Measurements from ENCODE around the gene NOP53. TPM values are rescaled to one million over a fixed set of nuclear protein-coding genes. Genes with fewer than 3 reads are reported as not detected.

Gene NOP53
- total and polyA plus RNA-seq, 7 donors, result 96.3 to 268 (median 166) TPM

DNA sequence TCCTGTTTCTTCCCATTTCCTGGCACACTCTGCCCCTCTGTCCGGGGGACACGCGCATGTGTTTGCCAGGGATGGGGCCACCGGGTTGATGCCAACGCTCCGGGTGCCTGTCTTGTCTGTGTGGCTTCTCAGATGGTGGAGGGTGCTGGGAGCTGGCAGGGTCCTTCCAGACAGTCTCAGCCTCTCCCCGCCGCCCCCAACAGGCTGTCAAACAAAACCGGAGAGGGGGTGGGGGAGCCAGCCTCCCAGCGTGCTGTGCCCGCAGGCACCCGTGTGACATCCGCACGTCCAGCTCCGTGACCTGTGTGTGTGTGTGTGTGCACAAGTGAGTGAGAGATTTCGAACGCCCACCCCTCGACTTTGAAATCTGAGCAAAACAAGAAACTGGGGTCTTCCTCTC, 42.7 kb upstream of the NOP53 start:
- Histone ChIP-seq H3K27ac (no peak overlapping the region), H3K4me3 (no peak overlapping the region), H3K4me1 (no peaks in the 10 kb centered on the region), H3K27me3 (ENCODE audit: insufficient read depth in 3 of 3, low read length in 2 of 3) (no peaks in the 10 kb centered on the region), H3K36me3 (ENCODE audit: insufficient read depth in 1 of 2, low read depth in 1 of 2) (peaks cover 0 to 58% of the 10 kb centered on the region in 2 donors), H3K9me3 (no peaks in the 10 kb centered on the region)
- 75 to 85% (median 79%) methylated on average over 18 of the region's 18 CpGs for WGBS, 3 donors
- TF ChIP-seq, protein P1, sequence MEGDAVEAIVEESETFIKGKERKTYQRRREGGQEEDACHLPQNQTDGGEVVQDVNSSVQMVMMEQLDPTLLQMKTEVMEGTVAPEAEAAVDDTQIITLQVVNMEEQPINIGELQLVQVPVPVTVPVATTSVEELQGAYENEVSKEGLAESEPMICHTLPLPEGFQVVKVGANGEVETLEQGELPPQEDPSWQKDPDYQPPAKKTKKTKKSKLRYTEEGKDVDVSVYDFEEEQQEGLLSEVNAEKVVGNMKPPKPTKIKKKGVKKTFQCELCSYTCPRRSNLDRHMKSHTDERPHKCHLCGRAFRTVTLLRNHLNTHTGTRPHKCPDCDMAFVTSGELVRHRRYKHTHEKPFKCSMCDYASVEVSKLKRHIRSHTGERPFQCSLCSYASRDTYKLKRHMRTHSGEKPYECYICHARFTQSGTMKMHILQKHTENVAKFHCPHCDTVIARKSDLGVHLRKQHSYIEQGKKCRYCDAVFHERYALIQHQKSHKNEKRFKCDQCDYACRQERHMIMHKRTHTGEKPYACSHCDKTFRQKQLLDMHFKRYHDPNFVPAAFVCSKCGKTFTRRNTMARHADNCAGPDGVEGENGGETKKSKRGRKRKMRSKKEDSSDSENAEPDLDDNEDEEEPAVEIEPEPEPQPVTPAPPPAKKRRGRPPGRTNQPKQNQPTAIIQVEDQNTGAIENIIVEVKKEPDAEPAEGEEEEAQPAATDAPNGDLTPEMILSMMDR (IDR thresholded peaks at IDR 0.05), result no peak
- no peak for ATAC-seq
- intact Hi-C loops (cut with DNase I), result loop anchor here in 1 of 2 donors (10.0 kb wide), 1 partner anchor 188 kb away; the partner anchor contains the start of gene NAPA
- no peak for DNase-seq

DNA sequence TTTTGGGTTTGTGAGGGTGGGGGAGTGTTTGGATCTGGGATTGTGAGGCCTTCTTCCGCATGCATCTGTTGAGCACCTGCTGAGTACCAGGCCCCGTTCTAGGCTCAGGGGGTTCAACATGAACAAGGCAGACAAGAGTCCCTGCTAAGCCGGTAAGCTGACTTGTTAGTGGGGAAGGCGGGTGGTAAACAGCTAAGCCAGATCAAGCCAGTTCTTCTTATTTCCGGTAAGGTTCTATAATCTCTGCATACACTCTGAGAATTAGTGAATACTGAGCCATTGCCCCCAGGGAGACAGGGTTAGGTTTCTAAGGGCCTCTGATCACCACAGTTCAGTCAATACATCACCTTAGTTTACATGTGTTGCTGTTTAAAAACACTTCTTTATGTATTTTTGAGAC, 42.0 kb upstream of the NOP53 start:
- 85 to 90% (median 90%) methylated on average over 5 of the region's 5 CpGs for WGBS, 3 donors
- TF ChIP-seq, protein P1 (IDR thresholded peaks at IDR 0.05), result no peak
- Histone ChIP-seq H3K27me3 (ENCODE audit: insufficient read depth in 3 of 3, low read length in 2 of 3) (no peaks in the 10 kb centered on the region), H3K27ac (no peak overlapping the region), H3K4me3 (no peak overlapping the region), H3K36me3 (ENCODE audit: insufficient read depth in 1 of 2, low read depth in 1 of 2) (peaks cover 0 to 58% of the 10 kb centered on the region in 2 donors), H3K9me3 (no peaks in the 10 kb centered on the region), H3K4me1 (no peaks in the 10 kb centered on the region)
- intact Hi-C loops (cut with DNase I), result loop anchor here in 1 of 2 donors (10.0 kb wide), 1 partner anchor 188 kb away; the partner anchor contains the start of gene NAPA
- no peak for DNase-seq
- no peak for ATAC-seq

DNA sequence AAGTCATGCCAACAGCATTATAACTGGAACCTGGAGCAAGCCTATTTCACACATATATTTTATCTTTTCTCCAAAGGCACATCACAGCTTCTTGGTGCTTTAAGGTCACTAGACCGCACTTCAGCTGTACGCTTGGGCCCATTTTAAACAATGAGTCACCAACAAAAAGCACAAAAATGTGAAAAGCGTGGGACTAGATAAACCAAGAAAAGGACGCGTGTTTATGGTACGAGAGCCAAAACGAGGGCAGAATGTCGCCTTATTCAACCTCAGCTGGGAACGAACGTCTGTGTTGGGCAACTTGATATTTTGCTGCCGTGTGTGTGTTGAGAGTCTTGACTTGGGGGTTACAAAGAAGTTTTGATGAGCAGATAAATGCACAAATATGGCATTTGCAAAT, 41.3 kb upstream of the NOP53 start:
- H3K4me1 ChIP-seq, result no peaks in the 10 kb centered on the region

DNA sequence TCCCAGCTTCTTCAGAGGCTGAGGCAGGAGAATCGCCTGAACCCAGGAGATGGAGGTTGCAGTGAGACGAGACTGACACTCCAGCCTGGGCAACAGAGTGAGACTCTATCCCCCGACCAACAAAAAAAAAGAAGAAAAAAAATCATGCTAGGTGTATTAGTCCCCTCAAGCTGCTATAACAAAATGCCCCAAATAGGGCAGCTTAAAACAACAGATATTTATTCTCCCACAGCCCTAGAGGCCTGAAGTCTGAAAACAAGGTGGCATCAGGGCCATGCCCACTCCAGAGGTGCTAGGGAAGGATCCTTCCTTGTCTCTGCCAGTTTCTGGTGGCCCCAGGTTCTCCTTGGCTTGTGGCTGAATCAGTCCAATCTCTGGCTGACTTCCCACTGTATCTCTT, 40.7 kb upstream of the NOP53 start:
- Histone ChIP-seq H3K27ac (no peak overlapping the region), H3K27me3 (ENCODE audit: insufficient read depth in 3 of 3, low read length in 2 of 3) (no peaks in the 10 kb centered on the region), H3K9me3 (no peaks in the 10 kb centered on the region), H3K4me3 (no peak overlapping the region), H3K4me1 (no peaks in the 10 kb centered on the region), H3K36me3 (ENCODE audit: insufficient read depth in 1 of 2, low read depth in 1 of 2) (peaks cover 0 to 46% of the 10 kb centered on the region in 2 donors)
- 90 to 96% (median 90%) methylated on average over 3 of the region's 3 CpGs for WGBS, 3 donors
- DNase-seq (no peak), ATAC-seq (no peak)
- TF ChIP-seq, protein P1 (IDR thresholded peaks at IDR 0.05), result no peak
- intact Hi-C loops (cut with DNase I), result loop anchor here in 1 of 2 donors (10.0 kb wide), 1 partner anchor 190 kb away; the partner anchor contains the start of gene NAPA

More for the DNA sequence above, 41.3 kb upstream of the NOP53 start:
- ATAC-seq (no peak), DNase-seq (no peak)
- Histone ChIP-seq H3K27me3 (ENCODE audit: insufficient read depth in 3 of 3, low read length in 2 of 3) (no peaks in the 10 kb centered on the region), H3K36me3 (ENCODE audit: insufficient read depth in 1 of 2, low read depth in 1 of 2) (peaks cover 0 to 52% of the 10 kb centered on the region in 2 donors), H3K4me3 (no peak overlapping the region), H3K9me3 (no peaks in the 10 kb centered on the region), H3K27ac (no peak overlapping the region)
- TF ChIP-seq, protein P1 (IDR thresholded peaks at IDR 0.05), result no peak
- intact Hi-C loops (cut with DNase I), result loop anchor here in 1 of 2 donors (10.0 kb wide), 1 partner anchor 189 kb away; the partner anchor contains the start of gene NAPA
- WGBS, 3 donors, result 88 to 90% (median 88%) methylated on average over 11 of the region's 11 CpGs
